OCI-LY1 (cell line): ENCODE measurements around the gene HIRA.

ENCODE experiments used
- CTCF ChIP-seq: fragments of 200-600 bp; sonication (generic), shearing (Covaris generic); IDR thresholded peaks from 2 replicates; pipeline ENCODE4 v1.5.1; 2017; ENCODE audit warnings: mild to moderate bottlenecking, antibody characterized with exemption, low read length, moderate library complexity, mixed read lengths
- EZH2 ChIP-seq: fragments of 200-600 bp; sonication (generic), shearing (Covaris generic); IDR thresholded peaks from 2 replicates; pipeline ENCODE4 v1.8.0; 2017; ENCODE audit warnings: borderline replicate concordance, mixed run types, mild to moderate bottlenecking, antibody characterized with exemption, low read length, moderate library complexity, mixed read lengths

- TF ChIP-seq CTCF (no peak), EZH2 (no peak)
Observed at GRCh38 chr22:19331975-19332374, 99.6 kb downstream of the HIRA start.
